SK-N-SH (cell line): ENCODE results near the gene FCRL3. TPM values are rescaled to one million over a fixed set of nuclear protein-coding genes. Genes with fewer than 3 reads are reported as not detected.

Experiments
- CTCF ChIA-PET: fragments of 300-600, 350-600 bp; formaldehyde crosslinking; extraction: SDS; loops from one replicate; lab custom pipeline; 2021; lab: Yijun Ruan, JAX
- POLR2A ChIA-PET: fragments of 350-600 bp; sonication (Branson Sonifier 250); formaldehyde crosslinking; extraction: SDS; loops from one replicate; lab custom pipeline; 2020; ENCODE audit warnings: antibody characterized with exemption, inconsistent platforms; lab: Yijun Ruan, JAX
- DNase-seq: peaks from one replicate; pipeline ENCODE4 v3.0.0; 2012
- H2AFZ ChIP-seq: fragments of 200-600 bp; sonication (generic); 2 replicates; pipeline ENCODE4 v1.8.1; 2016; ENCODE audit warnings: antibody characterized with exemption, mild to moderate bottlenecking, low read depth
- H3F3A ChIP-seq: fragments of 200-600 bp; sonication (generic); replicated peaks from 2 replicates; pipeline ENCODE3; 2016; ENCODE audit warnings: antibody characterized with exemption, mild to moderate bottlenecking; ENCODE audit not compliant: insufficient read depth
- H3K27ac ChIP-seq, 2 experiments: fragments of 200-500 bp in 1 of 2; fragments of 200-600 bp in 1 of 2; sonication (Bioruptor generic) in 1 of 2; sonication (generic), shearing (Covaris generic) in 1 of 2; 2 replicates each; pipeline versions ENCODE4 v1.5.1 to v1.6.1; 2014 to 2016; ENCODE audit warnings: low read depth in 2 of 2, inconsistent platforms in 1 of 2, low read length in 1 of 2, mild to moderate bottlenecking in 1 of 2, mixed read lengths in 1 of 2
- H3K27me3 ChIP-seq: fragments of 200-600 bp; sonication (generic), shearing (Covaris generic); 2 replicates; pipeline ENCODE4 v1.6.1; 2016; ENCODE audit warnings: mixed run types; ENCODE audit not compliant: insufficient read depth
- H3K36me3 ChIP-seq, 2 experiments: fragments of 200-500 bp in 1 of 2; fragments of 200-600 bp in 1 of 2; sonication (Bioruptor generic) in 1 of 2; sonication (generic) in 1 of 2; replicated peaks in 1 of 2; 2 replicates each; pipeline versions ENCODE3 to v1.5.1; 2014 to 2016; ENCODE audit warnings: low read length in 1 of 2, mild to moderate bottlenecking in 1 of 2; ENCODE audit not compliant: insufficient read depth in 2 of 2, control insufficient read depth in 1 of 2
- H3K4me1 ChIP-seq, 2 experiments: fragments of 200-500 bp in 1 of 2; fragments of 200-600 bp in 1 of 2; sonication (Bioruptor generic) in 1 of 2; sonication (generic), shearing (Covaris generic) in 1 of 2; 2 replicates each; pipeline versions ENCODE4 v1.5.1 to v1.6.1; 2014 to 2016; ENCODE audit warnings: low read depth in 1 of 2, low read length in 1 of 2, mixed run types in 1 of 2; ENCODE audit not compliant: insufficient read depth in 2 of 2, control insufficient read depth in 1 of 2
- H3K4me2 ChIP-seq: fragments of 200-600 bp; sonication (generic), shearing (Covaris generic); 2 replicates; pipeline ENCODE4 v1.6.1; 2017; ENCODE audit warnings: mixed run types
- H3K4me3 ChIP-seq, 2 experiments: fragments of 200-500 bp in 1 of 2; fragments of 200-600 bp in 1 of 2; sonication (Bioruptor generic) in 1 of 2; sonication (generic), shearing (Covaris generic) in 1 of 2; 2 replicates each; pipeline versions ENCODE4 v1.5.1 to v1.8.1; 2014 to 2016; ENCODE audit warnings: low read depth in 2 of 2, inconsistent platforms in 1 of 2, low read length in 1 of 2, mild to moderate bottlenecking in 1 of 2, mixed read lengths in 1 of 2, moderate library complexity in 1 of 2
- H3K79me2 ChIP-seq: fragments of 200-600 bp; sonication (generic); 2 replicates; pipeline ENCODE4 v1.8.1; 2017; ENCODE audit warnings: mild to moderate bottlenecking; ENCODE audit not compliant: insufficient read depth
- H3K9ac ChIP-seq: fragments of 200-600 bp; sonication (generic); 2 replicates; pipeline ENCODE4 v1.6.1; 2017; ENCODE audit warnings: mixed run types
- H3K9me2 ChIP-seq: fragments of 200-600 bp; sonication (generic); 2 replicates; pipeline ENCODE4 v1.6.1; 2017; ENCODE audit warnings: mixed run types
- H3K9me3 ChIP-seq: fragments of 200-600 bp; sonication (generic); 2 replicates; pipeline ENCODE4 v1.6.1; 2017; ENCODE audit warnings: mixed run types, mild to moderate bottlenecking, moderate library complexity
- H4K20me1 ChIP-seq: fragments of 200-600 bp; sonication (generic); 2 replicates; pipeline ENCODE4 v1.6.1; 2017; ENCODE audit warnings: mild to moderate bottlenecking, mixed run types; ENCODE audit not compliant: insufficient read depth
- CTCF ChIP-seq: fragments of 200-600 bp; sonication (generic); IDR thresholded peaks from 2 replicates; pipeline ENCODE4 v1.6.1; 2017; ENCODE audit warnings: antibody characterized with exemption, mild to moderate bottlenecking, moderate library complexity
- ELF1 ChIP-seq: IDR thresholded peaks from 2 replicates; pipeline ENCODE4 v1.4.0; 2012
- EZH2phosphoT487 ChIP-seq: fragments of 200-600 bp; sonication (generic); IDR thresholded peaks from 2 replicates; pipeline ENCODE4 v1.6.1; 2017; ENCODE audit warnings: low read depth, mixed run types, mild to moderate bottlenecking, antibody characterized with exemption, moderate library complexity, borderline replicate concordance
- FOSL2 ChIP-seq: IDR thresholded peaks from 2 replicates; pipeline ENCODE4 v1.4.0; 2012; ENCODE audit warnings: low read depth, mild to moderate bottlenecking, moderate library complexity, borderline replicate concordance
- FOXJ3 ChIP-seq: sonication (generic); formaldehyde crosslinking; IDR thresholded peaks from 2 replicates; pipeline ENCODE4 v1.5.1; 2020; ENCODE audit warnings: mild to moderate bottlenecking, missing genetic modification reagents
- GATA2 ChIP-seq: sonication (generic); formaldehyde crosslinking; IDR thresholded peaks from 2 replicates; pipeline ENCODE4 v1.5.0; 2020; ENCODE audit warnings: mild to moderate bottlenecking, missing genetic modification reagents
- IRF3 ChIP-seq: fragments of 150-350 bp; IDR thresholded peaks from 2 replicates; pipeline ENCODE4 v1.6.1; 2016; ENCODE audit warnings: mild to moderate bottlenecking, low read depth, low read length
- JUND ChIP-seq: IDR thresholded peaks from 2 replicates; pipeline ENCODE4 v1.4.0; 2012
- MEF2A ChIP-seq: IDR thresholded peaks from 2 replicates; pipeline ENCODE4 v1.4.0; 2012; ENCODE audit warnings: low read depth, borderline replicate concordance
- MXI1 ChIP-seq: IDR thresholded peaks from 2 replicates; pipeline ENCODE4 v1.6.1; 2012; ENCODE audit warnings: mild to moderate bottlenecking, low read depth, low read length, improper control_type of control experiment
- NFIC ChIP-seq: IDR thresholded peaks from 2 replicates; pipeline ENCODE4 v1.4.0; 2012; ENCODE audit warnings: borderline replicate concordance
- NRF1 ChIP-seq: IDR thresholded peaks from 2 replicates; pipeline ENCODE4 v1.6.1; 2012; ENCODE audit warnings: low read depth, mild to moderate bottlenecking, low read length
- PBX3 ChIP-seq: IDR thresholded peaks from 2 replicates; pipeline ENCODE4; 2012
- POLR2AphosphoS5 ChIP-seq: IDR thresholded peaks from 2 replicates; pipeline ENCODE4 v1.6.1; 2012; ENCODE audit warnings: low read depth, low read length
- RXRA ChIP-seq: IDR thresholded peaks from 2 replicates; pipeline ENCODE4 v1.4.0; 2012; ENCODE audit warnings: low read depth, mild to moderate bottlenecking, borderline replicate concordance
- SIN3A ChIP-seq: IDR thresholded peaks from 2 replicates; pipeline ENCODE4 v1.6.1; 2012; ENCODE audit warnings: low read depth, mild to moderate bottlenecking, low read length, moderate library complexity, borderline replicate concordance
- SMC3 ChIP-seq: IDR thresholded peaks from 2 replicates; pipeline ENCODE4 v1.6.1; 2012; ENCODE audit warnings: low read depth, low read length, improper control_type of control experiment
- TAF1 ChIP-seq: IDR thresholded peaks from 2 replicates; pipeline ENCODE4 v1.6.1; 2012; ENCODE audit warnings: low read depth, mild to moderate bottlenecking, low read length, moderate library complexity, borderline replicate concordance
- TCF12 ChIP-seq: IDR thresholded peaks from 2 replicates; pipeline ENCODE4 v1.4.0; 2012
- USF1 ChIP-seq: IDR thresholded peaks from 2 replicates; pipeline ENCODE4 v1.4.0; 2012; ENCODE audit warnings: low read depth, borderline replicate concordance
- WGBS: methylation state at CpG from one replicate; pipeline ENCODE4 v1.1.6; 2017; ENCODE audit warnings: low lambda C conversion rate; 5-methylcytosine and 5-hydroxymethylcytosine counted together
- polyA plus RNA-seq, 3 experiments: library from polyadenylated mRNA; depleted of rRNA; stranded (reverse); fragments of >200 nt; gene quantifications; 2 replicates each; pipeline ENCODE4 v1.2.3, GENCODE V29; 2012

FCRL3 gene
- polyA plus RNA-seq, 1 of the 3 experiments (the other 2 are of a cell fraction) = not detected

- WGBS = 3% methylated on average over 2 of the region's 2 CpGs
- H3K4me1 ChIP-seq = no peaks in the 10 kb centered on the region
- H3K79me2 ChIP-seq = no peaks in the 10 kb centered on the region
- no peak overlapping the region for H3K4me3 ChIP-seq
- no peaks in the 10 kb centered on the region for H4K20me1 ChIP-seq
- CTCF ChIA-PET = no interaction called here
- no peaks in the 10 kb centered on the region for H3K36me3 ChIP-seq
- H3K9ac ChIP-seq = no peak overlapping the region
- no peak overlapping the region for H3K4me2 ChIP-seq
- POLR2A ChIA-PET = no interaction called here
- H2AFZ ChIP-seq = no peak overlapping the region
- DNase-seq = no peak
- TF ChIP-seq IRF3 = no peak
- no peak for TF ChIP-seq JUND
- no peak for TF ChIP-seq FOSL2
- TF ChIP-seq PBX3 = no peak
- TF ChIP-seq RXRA = no peak
- no peak for TF ChIP-seq POLR2AphosphoS5
- no peak for TF ChIP-seq NFIC
- TF ChIP-seq, all 33 proteins: peak for 0
- H3K9me3 ChIP-seq = no peaks in the 10 kb centered on the region
- no peaks in the 10 kb centered on the region for H3K27me3 ChIP-seq
- H3K9me2 ChIP-seq = no peaks in the 10 kb centered on the region
- H3K27ac ChIP-seq = no peak overlapping the region
- no peaks in the 10 kb centered on the region for H3F3A ChIP-seq
Measured at GRCh38 chr1:157725221-157725577, 24.6 kb upstream of the FCRL3 start.

- no peak overlapping the region for H2AFZ ChIP-seq
- 0% methylated on average over 2 of the region's 2 CpGs for WGBS
- H3K27ac ChIP-seq = no peak overlapping the region
- H3K9ac ChIP-seq = no peak overlapping the region
- H4K20me1 ChIP-seq = no peaks in the 10 kb centered on the region
- DNase-seq = no peak
- no peaks in the 10 kb centered on the region for H3F3A ChIP-seq
- CTCF ChIA-PET = no interaction called here
- POLR2A ChIA-PET = no interaction called here
- H3K79me2 ChIP-seq = no peaks in the 10 kb centered on the region
- H3K9me3 ChIP-seq = no peaks in the 10 kb centered on the region
- no peaks in the 10 kb centered on the region for H3K36me3 ChIP-seq
- no peaks in the 10 kb centered on the region for H3K27me3 ChIP-seq
- H3K4me2 ChIP-seq = no peak overlapping the region
- H3K4me1 ChIP-seq = no peaks in the 10 kb centered on the region
- H3K4me3 ChIP-seq = no peak overlapping the region
- no peaks in the 10 kb centered on the region for H3K9me2 ChIP-seq
- no peak for TF ChIP-seq ELF1
- TF ChIP-seq USF1 = no peak
- no peak for TF ChIP-seq POLR2AphosphoS5
- no peak for TF ChIP-seq SMC3
- no peak for TF ChIP-seq RXRA
- no peak for TF ChIP-seq MEF2A
- no peak for TF ChIP-seq TCF12
- no peak for TF ChIP-seq TAF1
- no peak for TF ChIP-seq GATA2 (CRISPR knock-in tag)
- TF ChIP-seq MXI1 = no peak
- no peak for TF ChIP-seq NRF1
- TF ChIP-seq FOXJ3 (CRISPR knock-in tag) = no peak
- no peak for TF ChIP-seq FOSL2
- no peak for TF ChIP-seq SIN3A
- no peak for TF ChIP-seq CTCF
- TF ChIP-seq EZH2phosphoT487 = no peak
Measured at GRCh38 chr1:157724537-157725220, 24.1 kb upstream of the FCRL3 start.
